HFFc6 (cell line): ENCODE data around the gene RGS21. TPM values are rescaled to one million over a fixed set of nuclear protein-coding genes. Genes with fewer than 3 reads are reported as not detected.

ENCODE experiments used
- total RNA-seq, 6 experiments: library from RNA; stranded (reverse); fragmentation: NEBNext Ultra II Directional; extraction: Animal tissue kit (Norgen Biotek cat#: 25700); gene quantifications; 2 replicates in 1 of 6; 3 replicates in 5 of 6; pipeline ENCODE4 v1.2.3, GENCODE V29; 2021

The RGS21 gene
- total RNA-seq, 6 experiments from 2014 or later, result not detected

Other genes with a start within 250 kb of the RGS21 start
- gene RGS18, start 158.5 kb upstream of the RGS21 start, total RNA-seq, result not detected